ENCODE measurements around the gene LCA5.

LCA5 gene

DNA sequence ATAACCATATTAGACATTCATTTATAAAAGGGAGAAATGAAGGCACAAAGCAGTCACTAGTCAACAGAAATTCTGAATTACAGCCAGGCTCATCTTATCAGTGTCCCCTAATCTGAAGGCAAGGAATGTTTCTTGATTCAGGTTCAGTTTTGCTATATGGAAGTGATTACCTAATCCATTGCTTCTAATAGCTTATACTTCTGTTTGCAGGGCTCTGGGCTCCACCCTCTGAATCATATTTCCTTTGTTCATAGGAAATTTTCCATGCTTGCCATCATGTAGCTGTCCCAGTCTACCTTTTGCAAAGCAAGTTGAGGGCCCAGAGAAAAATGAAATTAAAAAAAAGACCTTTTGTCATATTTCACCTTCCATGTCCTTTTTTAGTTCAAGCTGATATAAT lies 96.0 kb downstream of the LCA5 start:
- no peaks in the 10 kb centered on the region for H3K79me2 ChIP-seq (ENCODE audit: insufficient read depth, low read length)
- no peak overlapping the region for H3K4me3 ChIP-seq (ENCODE audit: low read depth in 1 of 2, low read length in 2 of 2)
- H3K36me3 ChIP-seq (ENCODE audit: insufficient read depth, low read length): no peaks in the 10 kb centered on the region
- H4K20me1 ChIP-seq (ENCODE audit: insufficient read depth, low read length): no peaks in the 10 kb centered on the region
- ATAC-seq (ENCODE audit: insufficient read depth, low read depth) (no peak), DNase-seq (no peak)
- H3K9ac ChIP-seq (ENCODE audit: low read depth, low read length): no peak overlapping the region
- no peak overlapping the region for H2AFZ ChIP-seq (ENCODE audit: low read depth, low read length)
- TF ChIP-seq EZH2 (IDR thresholded peaks at IDR 0.05; ENCODE audit: borderline replicate concordance, low read depth, low read length, severe bottlenecking): no peak
- no peak for TF ChIP-seq CTCF (IDR thresholded peaks at IDR 0.05; ENCODE audit: borderline replicate concordance, extremely low read depth, low read length, poor library complexity, severe bottlenecking)
- no peak overlapping the region for H3K4me2 ChIP-seq (ENCODE audit: insufficient read depth, low read length)
- no peaks in the 10 kb centered on the region for H3K27me3 ChIP-seq (ENCODE audit: insufficient read depth, low read length, poor library complexity)
- peaks cover 8% of the 10 kb centered on the region for H3K9me3 ChIP-seq (ENCODE audit: insufficient read depth, low read length, severe bottlenecking)
- H3K4me1 ChIP-seq (ENCODE audit: insufficient read depth, low read length): no peaks in the 10 kb centered on the region
- H3K27ac ChIP-seq (ENCODE audit: low read length): no peak overlapping the region

- Histone ChIP-seq H4K20me1 (ENCODE audit: insufficient read depth, low read length) (no peaks in the 10 kb centered on the region), H3K4me3 (ENCODE audit: low read depth in 1 of 2, low read length in 2 of 2) (no peak overlapping the region), H3K36me3 (ENCODE audit: insufficient read depth, low read length) (no peaks in the 10 kb centered on the region), H3K9me3 (ENCODE audit: insufficient read depth, low read length, severe bottlenecking) (peaks cover 8% of the 10 kb centered on the region), H3K4me2 (ENCODE audit: insufficient read depth, low read length) (no peak overlapping the region), H3K4me1 (ENCODE audit: insufficient read depth, low read length) (no peaks in the 10 kb centered on the region), H3K9ac (ENCODE audit: low read depth, low read length) (no peak overlapping the region), H3K27me3 (ENCODE audit: insufficient read depth, low read length, poor library complexity) (no peaks in the 10 kb centered on the region), H3K79me2 (ENCODE audit: insufficient read depth, low read length) (no peaks in the 10 kb centered on the region), H2AFZ (ENCODE audit: low read depth, low read length) (no peak overlapping the region), H3K27ac (ENCODE audit: low read length) (no peak overlapping the region)
- no peak for DNase-seq
- ATAC-seq (ENCODE audit: insufficient read depth, low read depth): no peak
- TF ChIP-seq EZH2 (IDR thresholded peaks at IDR 0.05; ENCODE audit: borderline replicate concordance, low read depth, low read length, severe bottlenecking) (no peak), CTCF (IDR thresholded peaks at IDR 0.05; ENCODE audit: borderline replicate concordance, extremely low read depth, low read length, poor library complexity, severe bottlenecking) (no peak)
These were observed 96.6 kb downstream of the LCA5 start for GRCh38 chr6:79440598-79440997.

- Histone ChIP-seq H3K4me2 (ENCODE audit: insufficient read depth, low read length) (no peak overlapping the region), H3K79me2 (ENCODE audit: insufficient read depth, low read length) (no peaks in the 10 kb centered on the region), H2AFZ (ENCODE audit: low read depth, low read length) (no peak overlapping the region), H3K9me3 (ENCODE audit: insufficient read depth, low read length, severe bottlenecking) (peaks cover 8% of the 10 kb centered on the region), H3K9ac (ENCODE audit: low read depth, low read length) (no peak overlapping the region), H3K4me1 (ENCODE audit: insufficient read depth, low read length) (peaks cover 6% of the 10 kb centered on the region; the same call in 1 of the 2 replicates), H3K4me3 (ENCODE audit: low read depth in 1 of 2, low read length in 2 of 2) (no peak overlapping the region), H4K20me1 (ENCODE audit: insufficient read depth, low read length) (no peaks in the 10 kb centered on the region), H3K36me3 (ENCODE audit: insufficient read depth, low read length) (no peaks in the 10 kb centered on the region), H3K27me3 (ENCODE audit: insufficient read depth, low read length, poor library complexity) (no peaks in the 10 kb centered on the region), H3K27ac (ENCODE audit: low read length) (no peak overlapping the region)
- TF ChIP-seq CTCF (IDR thresholded peaks at IDR 0.05; ENCODE audit: borderline replicate concordance, extremely low read depth, low read length, poor library complexity, severe bottlenecking) (no peak), EZH2 (IDR thresholded peaks at IDR 0.05; ENCODE audit: borderline replicate concordance, low read depth, low read length, severe bottlenecking) (no peak)
- ATAC-seq (ENCODE audit: insufficient read depth, low read depth) (no peak), DNase-seq (no peak)
These were observed 99.2 kb downstream of the LCA5 start for GRCh38 chr6:79438030-79438429.

DNA sequence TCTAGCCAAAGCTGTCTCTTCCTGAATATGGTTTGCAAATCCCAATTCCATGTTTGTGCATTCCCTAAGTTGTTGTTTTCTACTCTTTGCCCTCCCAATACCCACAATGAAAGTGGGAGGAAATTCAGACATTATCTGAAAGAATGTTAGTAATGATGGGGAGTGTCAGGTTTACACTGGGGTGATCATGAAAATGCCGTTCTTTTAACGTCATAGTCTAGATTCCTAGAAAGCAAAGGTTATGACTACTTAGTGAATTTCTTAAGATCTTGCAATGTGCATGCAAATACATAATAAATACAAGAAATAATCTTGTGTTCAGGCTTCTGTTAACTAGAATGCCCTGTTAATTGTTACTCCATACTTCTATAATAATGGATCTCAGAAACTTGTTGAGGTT lies 101.0 kb downstream of the LCA5 start:
- ATAC-seq (ENCODE audit: insufficient read depth, low read depth) (no peak), DNase-seq (no peak)
- Histone ChIP-seq H3K4me2 (ENCODE audit: insufficient read depth, low read length) (no peak overlapping the region), H3K27ac (ENCODE audit: low read length) (no peak overlapping the region), H4K20me1 (ENCODE audit: insufficient read depth, low read length) (no peaks in the 10 kb centered on the region), H3K36me3 (ENCODE audit: insufficient read depth, low read length) (no peaks in the 10 kb centered on the region), H3K9ac (ENCODE audit: low read depth, low read length) (no peak overlapping the region), H3K4me3 (ENCODE audit: low read depth in 1 of 2, low read length in 2 of 2) (no peak overlapping the region), H2AFZ (ENCODE audit: low read depth, low read length) (no peak overlapping the region), H3K9me3 (ENCODE audit: insufficient read depth, low read length, severe bottlenecking) (no peaks in the 10 kb centered on the region), H3K4me1 (ENCODE audit: insufficient read depth, low read length) (peaks cover 11% of the 10 kb centered on the region; the same call in 1 of the 2 replicates), H3K27me3 (ENCODE audit: insufficient read depth, low read length, poor library complexity) (no peaks in the 10 kb centered on the region), H3K79me2 (ENCODE audit: insufficient read depth, low read length) (no peaks in the 10 kb centered on the region)
- TF ChIP-seq CTCF (IDR thresholded peaks at IDR 0.05; ENCODE audit: borderline replicate concordance, extremely low read depth, low read length, poor library complexity, severe bottlenecking) (no peak), EZH2 (IDR thresholded peaks at IDR 0.05; ENCODE audit: borderline replicate concordance, low read depth, low read length, severe bottlenecking) (no peak)
